GM19395 (cell line): ENCODE measurements around the gene SH3TC2.
A peak's percentile ranks its signal among the peaks of the same experiment; 100 is the strongest.

ENCODE experiments used
- ATAC-seq: cut with Tn5 transposase; IDR thresholded peaks from one replicate; pipeline ENCODE4 v1.9.1; 2021; ENCODE audit warnings: mild to moderate bottlenecking, moderate library complexity; ENCODE audit not compliant: unreplicated experiment

SH3TC2 gene

GRCh38 chr5:148974642-148975327 is 88.1 kb downstream of the SH3TC2 start:
- ATAC-seq, result no peak

- ATAC-seq, result no peak
Observed at GRCh38 chr5:148973455-148973854, 89.4 kb downstream of the SH3TC2 start.

GRCh38 chr5:148972974-148973374 is 89.9 kb downstream of the SH3TC2 start:
- ATAC-seq, result no peak

GRCh38 chr5:148972396-148972795 is 90.5 kb downstream of the SH3TC2 start:
- no peak for ATAC-seq

GRCh38 chr5:148970876-148971275 is 92.0 kb downstream of the SH3TC2 start:
- ATAC-seq, result no peak

GRCh38 chr5:148970228-148970627 is 92.6 kb downstream of the SH3TC2 start:
- no peak for ATAC-seq

- no peak for ATAC-seq
Observed at GRCh38 chr5:148969291-148969690, 93.6 kb downstream of the SH3TC2 start.

- no peak for ATAC-seq
Observed at GRCh38 chr5:148968311-148968710, 94.6 kb downstream of the SH3TC2 start.

GRCh38 chr5:148967783-148968182 is 95.1 kb downstream of the SH3TC2 start:
- no peak for ATAC-seq

GRCh38 chr5:148966938-148967337 is 95.9 kb downstream of the SH3TC2 start:
- no peak for ATAC-seq

GRCh38 chr5:148966348-148966747 is 96.5 kb downstream of the SH3TC2 start:
- no peak for ATAC-seq

GRCh38 chr5:148965511-148966265 is 97.2 kb downstream of the SH3TC2 start:
- no peak for ATAC-seq

GRCh38 chr5:148963664-148964063 is 99.2 kb downstream of the SH3TC2 start:
- ATAC-seq, result peak; percentile 71

- ATAC-seq, result no peak
Observed at GRCh38 chr5:148962761-148963324, 100.0 kb downstream of the SH3TC2 start.

GRCh38 chr5:148962200-148962550 is 100.7 kb downstream of the SH3TC2 start:
- no peak for ATAC-seq

- no peak for ATAC-seq
Observed at GRCh38 chr5:148961261-148962199, 101.3 kb downstream of the SH3TC2 start.

GRCh38 chr5:148960070-148960769 is 102.6 kb downstream of the SH3TC2 start:
- no peak for ATAC-seq

GRCh38 chr5:148957591-148958202 is 105.2 kb downstream of the SH3TC2 start:
- ATAC-seq, result peak; percentile 63

- no peak for ATAC-seq
Observed at GRCh38 chr5:148956477-148957385, 106.1 kb downstream of the SH3TC2 start.
